Glutamatergic neuron (in vitro differentiated cells): Measurements from ENCODE around the gene AOX1. TPM values are rescaled to one million over a fixed set of nuclear protein-coding genes. Genes with fewer than 3 reads are reported as not detected.
"Not testable (repeated sequence)": the region's sequence is repeated elsewhere in the genome, so short reads cannot be mapped to it uniquely, and the experiment has no call there.

Source experiments
- DNase-seq: peaks from one replicate; pipeline ENCODE4 v3.0.0; 2022
- H3K27ac Mint-ChIP-seq: one replicate; pipeline ENCODE4 v1.8.0; 2020; ENCODE audit warnings: mild to moderate bottlenecking, mixed read lengths, inconsistent platforms; ENCODE audit not compliant: unreplicated experiment
- H3K27me3 Mint-ChIP-seq: one replicate; pipeline ENCODE4 v1.8.0; 2020; ENCODE audit warnings: mild to moderate bottlenecking, moderate library complexity, mixed read lengths, inconsistent platforms; ENCODE audit not compliant: unreplicated experiment
- H3K36me3 Mint-ChIP-seq: one replicate; pipeline ENCODE4 v1.8.0; 2020; ENCODE audit warnings: mild to moderate bottlenecking, mixed read lengths, inconsistent platforms; ENCODE audit not compliant: unreplicated experiment
- H3K4me1 Mint-ChIP-seq: one replicate; pipeline ENCODE4 v1.8.0; 2020; ENCODE audit warnings: mild to moderate bottlenecking, low read depth, mixed read lengths, inconsistent platforms; ENCODE audit not compliant: unreplicated experiment
- H3K4me3 Mint-ChIP-seq: one replicate; pipeline ENCODE4 v1.8.0; 2020; ENCODE audit warnings: mild to moderate bottlenecking, mixed read lengths, inconsistent platforms; ENCODE audit not compliant: unreplicated experiment
- H3K9me3 Mint-ChIP-seq: one replicate; pipeline ENCODE4 v1.8.0; 2020; ENCODE audit warnings: mild to moderate bottlenecking, moderate library complexity, mixed read lengths, inconsistent platforms; ENCODE audit not compliant: unreplicated experiment
- total RNA-seq: library from RNA; stranded (reverse); fragmentation: NEBNext Ultra II Directional; extraction: Animal tissue kit (Norgen Biotek cat#: 25700); gene quantifications from one replicate; pipeline ENCODE4 v1.2.1, GENCODE V29; 2021; ENCODE audit not compliant: unreplicated experiment
- TF ChIP-seq, protein P1 (sequence below): fragments of 200-600 bp; sonication (generic); IDR thresholded peaks from one replicate; pipeline ENCODE4 v1.5.0; 2021; ENCODE audit not compliant: partially characterized antibody, unreplicated experiment

Gene AOX1
- total RNA-seq, 1 donor from 2014 or later: 0.32 TPM

DNA sequence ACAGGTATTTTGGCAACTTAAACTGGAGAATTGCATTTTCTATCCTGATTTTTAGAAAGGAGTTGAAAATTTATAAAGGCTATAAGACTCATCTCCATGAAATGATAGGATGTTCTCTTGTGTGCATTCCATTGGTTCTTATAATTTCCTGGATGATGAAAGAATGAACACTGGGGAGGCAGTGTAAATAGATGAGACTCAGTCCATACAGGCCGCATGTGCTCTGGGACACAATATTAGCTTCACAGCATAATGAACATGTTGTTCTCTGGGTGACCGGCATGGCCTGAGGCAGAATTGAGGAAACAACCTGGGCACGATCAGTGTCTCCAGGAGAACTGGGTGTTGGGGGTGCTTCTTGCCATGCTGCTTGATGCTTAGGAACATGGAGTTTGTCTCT lies 38.8 kb downstream of the AOX1 start:
- H3K36me3 Mint-ChIP-seq: no peaks in the 10 kb centered on the region
- DNase-seq: no peak
- no peak overlapping the region for H3K4me3 Mint-ChIP-seq
- peaks cover 1% of the 10 kb centered on the region for H3K27me3 Mint-ChIP-seq
- no peak overlapping the region for H3K27ac Mint-ChIP-seq
- TF ChIP-seq, protein P1, sequence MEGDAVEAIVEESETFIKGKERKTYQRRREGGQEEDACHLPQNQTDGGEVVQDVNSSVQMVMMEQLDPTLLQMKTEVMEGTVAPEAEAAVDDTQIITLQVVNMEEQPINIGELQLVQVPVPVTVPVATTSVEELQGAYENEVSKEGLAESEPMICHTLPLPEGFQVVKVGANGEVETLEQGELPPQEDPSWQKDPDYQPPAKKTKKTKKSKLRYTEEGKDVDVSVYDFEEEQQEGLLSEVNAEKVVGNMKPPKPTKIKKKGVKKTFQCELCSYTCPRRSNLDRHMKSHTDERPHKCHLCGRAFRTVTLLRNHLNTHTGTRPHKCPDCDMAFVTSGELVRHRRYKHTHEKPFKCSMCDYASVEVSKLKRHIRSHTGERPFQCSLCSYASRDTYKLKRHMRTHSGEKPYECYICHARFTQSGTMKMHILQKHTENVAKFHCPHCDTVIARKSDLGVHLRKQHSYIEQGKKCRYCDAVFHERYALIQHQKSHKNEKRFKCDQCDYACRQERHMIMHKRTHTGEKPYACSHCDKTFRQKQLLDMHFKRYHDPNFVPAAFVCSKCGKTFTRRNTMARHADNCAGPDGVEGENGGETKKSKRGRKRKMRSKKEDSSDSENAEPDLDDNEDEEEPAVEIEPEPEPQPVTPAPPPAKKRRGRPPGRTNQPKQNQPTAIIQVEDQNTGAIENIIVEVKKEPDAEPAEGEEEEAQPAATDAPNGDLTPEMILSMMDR: no peak
- no peaks in the 10 kb centered on the region for H3K4me1 Mint-ChIP-seq
- no peaks in the 10 kb centered on the region for H3K9me3 Mint-ChIP-seq

DNA sequence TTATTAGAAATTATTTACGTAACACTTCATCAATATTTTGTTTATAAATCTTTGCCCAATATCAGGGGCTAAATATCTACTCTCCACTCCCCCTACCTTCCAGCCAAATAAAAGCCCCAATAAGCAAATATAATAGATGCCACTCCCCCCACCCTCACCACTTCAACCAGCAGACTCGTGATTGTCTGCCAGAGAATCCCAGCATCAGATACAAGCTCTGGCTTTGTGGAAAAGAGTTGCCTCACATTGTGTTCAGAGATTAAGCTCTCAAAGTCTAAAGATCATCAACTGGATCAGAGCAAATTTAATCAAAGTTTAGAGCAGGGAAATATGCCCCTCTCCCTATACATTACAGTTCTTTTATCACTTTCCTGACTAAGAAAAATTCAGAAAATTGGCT lies 39.5 kb downstream of the AOX1 start:
- Mint-ChIP-seq H3K9me3 (no peaks in the 10 kb centered on the region), H3K27ac (no peak overlapping the region), H3K27me3 (peaks cover 1% of the 10 kb centered on the region), H3K4me3 (no peak overlapping the region), H3K36me3 (no peaks in the 10 kb centered on the region), H3K4me1 (no peaks in the 10 kb centered on the region)
- no peak for DNase-seq
- TF ChIP-seq, protein P1: no peak

DNA sequence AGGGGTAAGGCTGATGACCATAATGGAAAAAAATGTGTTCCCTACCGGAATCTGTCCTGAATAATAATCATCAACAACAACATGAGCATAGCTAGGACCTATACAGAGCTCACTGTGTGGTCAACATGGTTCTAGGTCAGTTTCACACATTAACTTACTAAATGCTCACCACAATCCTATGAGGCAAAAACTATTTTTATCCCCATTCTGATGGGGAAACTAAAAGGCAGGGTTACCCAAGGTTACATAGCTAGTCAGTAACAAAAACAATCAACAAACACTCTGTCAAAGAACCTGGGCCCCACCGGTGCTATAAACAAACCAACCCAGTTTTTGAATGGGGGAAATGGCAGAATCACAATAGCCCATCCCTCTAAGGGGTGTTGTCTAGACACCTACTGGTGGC lies 40.1 kb downstream of the AOX1 start:
- Mint-ChIP-seq H3K4me3 (no peak overlapping the region), H3K4me1 (no peaks in the 10 kb centered on the region), H3K9me3 (no peaks in the 10 kb centered on the region), H3K36me3 (no peaks in the 10 kb centered on the region), H3K27ac (no peak overlapping the region), H3K27me3 (peaks cover 1% of the 10 kb centered on the region)
- DNase-seq: no peak
- TF ChIP-seq, protein P1: no peak

DNA sequence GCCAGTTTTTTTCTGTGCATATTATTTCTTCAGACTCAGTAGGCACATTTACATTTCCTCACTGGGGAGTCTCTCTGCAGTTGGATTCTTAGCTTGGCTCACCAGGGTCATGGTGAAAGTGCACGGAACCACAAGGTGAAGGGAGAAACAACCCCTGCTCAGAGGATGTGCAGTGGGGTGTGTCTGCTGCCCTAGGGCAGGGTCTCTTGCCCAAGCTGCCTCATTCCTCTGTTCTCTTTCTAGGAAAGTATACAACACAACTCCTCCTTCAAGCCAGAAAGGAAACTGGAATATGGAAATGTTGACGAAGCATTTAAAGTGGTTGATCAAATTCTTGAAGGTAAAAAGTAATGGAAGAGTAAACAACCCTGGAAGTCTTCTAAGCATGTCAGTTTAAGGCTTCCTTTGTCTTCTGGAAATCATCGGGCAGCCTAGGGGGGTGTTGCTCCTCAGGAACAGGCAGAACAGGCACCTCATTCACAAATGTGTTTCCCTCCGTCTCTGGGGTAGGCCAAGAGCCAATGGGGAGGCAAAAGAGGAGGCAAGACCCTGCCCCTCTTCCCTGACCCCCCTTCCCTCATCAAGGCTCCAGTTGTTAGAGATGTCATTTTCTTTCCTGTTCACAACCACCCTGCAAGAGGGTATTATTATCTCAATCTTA lies 41.4 kb downstream of the AOX1 start:
- Mint-ChIP-seq H3K27me3 (peaks cover 1% of the 10 kb centered on the region), H3K9me3 (no peaks in the 10 kb centered on the region), H3K4me3 (no peak overlapping the region), H3K27ac (no peak overlapping the region), H3K4me1 (no peaks in the 10 kb centered on the region), H3K36me3 (no peaks in the 10 kb centered on the region)
- TF ChIP-seq, protein P1: no peak
- DNase-seq: no peak

DNA sequence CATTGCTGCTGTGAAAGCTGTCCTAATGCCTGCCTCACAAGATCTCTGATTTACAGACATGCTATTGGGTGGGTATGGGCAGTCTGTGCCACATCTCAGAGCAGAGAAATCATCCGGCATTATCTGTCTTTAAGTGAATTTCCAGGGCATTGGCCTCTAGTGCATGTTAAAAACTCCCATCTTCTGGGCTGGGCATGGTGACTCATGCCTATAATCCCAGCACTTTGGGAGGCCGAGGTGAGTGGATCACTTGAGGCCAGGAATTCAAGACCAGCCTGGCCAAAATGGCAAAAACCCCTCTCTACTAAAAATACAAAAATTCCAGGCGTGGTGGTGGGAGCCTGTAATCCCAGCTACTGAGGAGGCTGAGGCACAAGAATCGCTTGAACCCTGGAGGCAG lies 42.6 kb downstream of the AOX1 start:
- not testable (repeated sequence) for H3K27ac Mint-ChIP-seq, H3K4me1 Mint-ChIP-seq, H3K27me3 Mint-ChIP-seq, H3K36me3 Mint-ChIP-seq, H3K4me3 Mint-ChIP-seq, DNase-seq, H3K9me3 Mint-ChIP-seq
